Measurements from ENCODE around the gene MPG.

The MPG gene

DNA sequence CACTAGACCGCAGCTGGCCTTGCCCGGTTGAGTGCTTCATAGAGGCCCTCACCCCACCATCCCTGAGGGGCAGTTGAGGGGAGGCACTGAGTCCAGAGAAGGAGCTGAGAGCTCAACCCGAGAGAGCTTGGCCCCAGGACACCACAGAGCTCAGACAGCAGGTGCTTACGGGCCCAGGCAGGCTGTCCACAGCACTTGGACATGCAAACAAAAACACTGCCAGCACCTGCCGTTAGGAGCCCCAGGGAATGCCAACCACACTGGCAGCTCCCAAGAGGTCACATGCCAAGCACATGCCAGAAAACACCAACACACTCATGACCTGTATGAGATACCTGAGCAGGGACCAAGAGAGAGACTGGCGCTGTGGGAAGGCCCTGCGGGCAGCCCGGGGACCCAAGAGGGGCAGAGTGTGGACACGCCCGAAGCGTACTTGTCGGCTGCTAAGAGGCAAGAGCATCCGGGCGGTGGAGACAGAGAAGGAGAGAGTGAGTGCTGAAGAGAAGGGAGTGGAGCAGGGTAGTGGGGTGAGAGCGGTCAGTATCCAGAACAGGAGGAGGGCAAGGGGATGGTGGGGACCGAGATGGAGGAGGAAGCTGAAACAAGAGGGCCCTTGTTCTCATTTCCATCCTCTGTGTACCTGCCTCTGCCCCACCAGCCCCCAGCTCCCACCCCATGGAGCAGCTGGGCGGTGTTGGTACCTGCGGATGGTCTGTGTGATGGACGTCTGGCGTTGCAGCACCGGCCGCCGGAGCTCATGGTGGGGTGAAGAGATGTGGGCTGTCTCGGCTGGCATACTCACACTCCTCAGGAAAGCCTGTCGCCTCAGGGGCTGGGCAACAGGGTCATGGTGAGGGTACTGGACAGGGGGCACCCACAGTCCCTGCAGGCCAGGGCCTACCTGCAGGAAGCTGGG lies 13.8 kb upstream of the MPG start:
- TF ChIP-seq, protein P1, sequence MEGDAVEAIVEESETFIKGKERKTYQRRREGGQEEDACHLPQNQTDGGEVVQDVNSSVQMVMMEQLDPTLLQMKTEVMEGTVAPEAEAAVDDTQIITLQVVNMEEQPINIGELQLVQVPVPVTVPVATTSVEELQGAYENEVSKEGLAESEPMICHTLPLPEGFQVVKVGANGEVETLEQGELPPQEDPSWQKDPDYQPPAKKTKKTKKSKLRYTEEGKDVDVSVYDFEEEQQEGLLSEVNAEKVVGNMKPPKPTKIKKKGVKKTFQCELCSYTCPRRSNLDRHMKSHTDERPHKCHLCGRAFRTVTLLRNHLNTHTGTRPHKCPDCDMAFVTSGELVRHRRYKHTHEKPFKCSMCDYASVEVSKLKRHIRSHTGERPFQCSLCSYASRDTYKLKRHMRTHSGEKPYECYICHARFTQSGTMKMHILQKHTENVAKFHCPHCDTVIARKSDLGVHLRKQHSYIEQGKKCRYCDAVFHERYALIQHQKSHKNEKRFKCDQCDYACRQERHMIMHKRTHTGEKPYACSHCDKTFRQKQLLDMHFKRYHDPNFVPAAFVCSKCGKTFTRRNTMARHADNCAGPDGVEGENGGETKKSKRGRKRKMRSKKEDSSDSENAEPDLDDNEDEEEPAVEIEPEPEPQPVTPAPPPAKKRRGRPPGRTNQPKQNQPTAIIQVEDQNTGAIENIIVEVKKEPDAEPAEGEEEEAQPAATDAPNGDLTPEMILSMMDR (IDR thresholded peaks at IDR 0.05), result no peak
- peaks cover 56 to 59% (median 58%) of the 10 kb centered on the region in 3 donors for H3K36me3 ChIP-seq
- H3K27ac ChIP-seq, result no peak overlapping the region
- H3K4me3 ChIP-seq, result no peak overlapping the region
- no peak for DNase-seq
- H3K4me1 ChIP-seq, result peaks cover 0 to 44% (median 42%) of the 10 kb centered on the region in 4 donors
- intact Hi-C loops (cut with DNase I; ENCODE audit: low total_unique reads), result loop anchor here (2.0 kb wide), 1 partner anchor 33 kb away; no protein-coding TSS in a partner anchor
- H3K9me3 ChIP-seq, result no peaks in the 10 kb centered on the region
- H3K27me3 ChIP-seq, result no peaks in the 10 kb centered on the region

DNA sequence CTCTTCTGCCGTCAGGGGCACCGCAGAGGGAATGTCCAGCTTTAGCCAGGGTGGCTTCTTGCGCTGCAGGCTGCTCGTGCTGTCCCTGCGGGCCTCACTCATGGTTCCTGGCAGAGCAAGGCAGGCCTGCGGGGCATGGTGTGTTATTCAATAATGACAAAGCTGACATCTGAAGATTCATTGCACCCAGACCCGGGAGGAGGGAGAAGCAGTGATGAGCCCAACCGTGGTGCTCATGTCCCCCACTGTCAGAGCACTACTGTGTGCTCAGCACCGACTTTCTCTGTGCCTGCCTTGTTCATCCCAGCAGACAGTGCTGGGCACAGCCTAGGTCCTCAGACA lies 13.1 kb upstream of the MPG start:
- intact Hi-C loops (cut with DNase I; ENCODE audit: low total_unique reads), result loop anchor here (2.0 kb wide), 1 partner anchor 32 kb away; no protein-coding TSS in a partner anchor
- Histone ChIP-seq H3K4me3 (no peak overlapping the region), H3K27ac (no peak overlapping the region), H3K4me1 (peaks cover 0 to 50% (median 49%) of the 10 kb centered on the region in 4 donors), H3K27me3 (no peaks in the 10 kb centered on the region), H3K9me3 (no peaks in the 10 kb centered on the region), H3K36me3 (peaks cover 50 to 52% (median 52%) of the 10 kb centered on the region in 3 donors)
- TF ChIP-seq, protein P1 (IDR thresholded peaks at IDR 0.05), result no peak
- no peak for DNase-seq

DNA sequence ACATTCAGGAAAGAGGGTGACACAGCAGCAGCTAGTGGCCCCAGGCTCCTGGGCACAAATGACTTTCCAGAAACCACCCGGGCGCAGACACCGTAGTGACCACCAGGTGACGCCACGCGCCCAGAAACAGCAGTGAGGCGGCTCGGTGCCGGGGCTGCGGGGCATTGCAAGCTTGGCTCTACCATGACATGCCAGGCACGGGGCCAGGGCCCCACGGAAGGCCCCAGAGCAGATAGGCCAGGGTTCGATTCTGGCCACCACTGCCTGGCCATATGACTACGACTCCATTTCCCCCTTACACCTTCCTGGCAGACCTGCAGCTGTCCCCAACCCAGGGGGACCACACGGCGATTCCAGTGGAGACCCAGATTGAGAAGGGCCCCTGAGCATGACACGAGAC lies 12.3 kb upstream of the MPG start:
- intact Hi-C loops (cut with DNase I; ENCODE audit: low total_unique reads), result loop anchor here (2.0 kb wide), 1 partner anchor 31 kb away; no protein-coding TSS in a partner anchor
- H3K4me1 ChIP-seq, result peaks cover 0 to 59% (median 57%) of the 10 kb centered on the region in 4 donors
- no peaks in the 10 kb centered on the region for H3K9me3 ChIP-seq
- peak overlapping the region; percentile 51 to 97 for H3K27ac ChIP-seq
- TF ChIP-seq, protein P1 (IDR thresholded peaks at IDR 0.05), result peak; percentile 96 to 99
- peaks cover 41 to 44% (median 44%) of the 10 kb centered on the region in 3 donors for H3K36me3 ChIP-seq
- no peak overlapping the region for H3K4me3 ChIP-seq
- no peaks in the 10 kb centered on the region for H3K27me3 ChIP-seq
- peak; percentile 87 to 90 for DNase-seq

DNA sequence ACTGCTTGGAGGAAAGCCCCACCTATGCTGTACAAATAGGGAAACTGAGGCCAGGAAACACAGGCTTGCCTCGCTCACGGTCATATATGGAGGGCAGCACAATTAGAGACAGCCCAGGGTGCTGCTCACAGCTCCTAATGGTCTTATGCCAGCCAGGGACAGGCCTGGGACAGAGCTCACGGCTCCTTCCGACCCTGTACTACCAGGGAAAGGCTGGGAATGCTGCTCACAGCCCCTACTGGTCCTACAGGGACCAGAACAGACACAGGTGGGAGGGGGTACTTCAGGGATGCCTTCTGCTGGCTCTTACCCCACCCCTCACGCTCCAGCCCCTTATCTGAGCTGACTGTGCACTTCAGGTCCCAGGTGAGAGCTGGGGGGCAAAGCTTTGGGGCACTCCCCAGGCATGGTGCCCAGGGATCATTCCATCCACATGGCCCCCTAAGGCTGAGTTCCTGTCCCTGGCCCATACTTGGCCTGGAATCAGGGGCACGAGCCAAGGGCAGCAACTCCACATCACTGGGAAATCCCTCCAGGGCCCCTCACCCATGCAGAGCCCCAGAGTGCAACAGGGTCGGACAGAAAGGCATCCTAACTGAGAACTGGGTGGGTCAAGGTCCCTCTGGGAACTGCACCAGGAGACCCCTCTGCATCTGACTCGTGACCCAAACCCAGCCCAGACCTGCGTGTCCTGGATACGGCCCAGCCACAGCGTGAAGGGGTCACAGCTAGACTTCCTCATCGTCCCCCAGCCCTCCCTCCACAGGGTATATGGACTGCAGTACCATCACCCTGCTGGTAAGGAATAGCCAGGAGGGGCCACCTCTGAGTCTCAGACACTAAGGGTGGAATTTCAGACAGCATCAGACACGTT lies 11.5 kb upstream of the MPG start:
- Histone ChIP-seq H3K9me3 (no peaks in the 10 kb centered on the region), H3K4me3 (no peak overlapping the region), H3K4me1 (peaks cover 0 to 65% (median 63%) of the 10 kb centered on the region in 4 donors), H3K36me3 (peaks cover 35 to 36% (median 36%) of the 10 kb centered on the region in 3 donors), H3K27ac (peak overlapping the region; percentile 51 to 97), H3K27me3 (no peaks in the 10 kb centered on the region)
- no peak for DNase-seq
- TF ChIP-seq, protein P1 (IDR thresholded peaks at IDR 0.05), result no peak
- intact Hi-C loops (cut with DNase I; ENCODE audit: low total_unique reads), result no loop called here

DNA sequence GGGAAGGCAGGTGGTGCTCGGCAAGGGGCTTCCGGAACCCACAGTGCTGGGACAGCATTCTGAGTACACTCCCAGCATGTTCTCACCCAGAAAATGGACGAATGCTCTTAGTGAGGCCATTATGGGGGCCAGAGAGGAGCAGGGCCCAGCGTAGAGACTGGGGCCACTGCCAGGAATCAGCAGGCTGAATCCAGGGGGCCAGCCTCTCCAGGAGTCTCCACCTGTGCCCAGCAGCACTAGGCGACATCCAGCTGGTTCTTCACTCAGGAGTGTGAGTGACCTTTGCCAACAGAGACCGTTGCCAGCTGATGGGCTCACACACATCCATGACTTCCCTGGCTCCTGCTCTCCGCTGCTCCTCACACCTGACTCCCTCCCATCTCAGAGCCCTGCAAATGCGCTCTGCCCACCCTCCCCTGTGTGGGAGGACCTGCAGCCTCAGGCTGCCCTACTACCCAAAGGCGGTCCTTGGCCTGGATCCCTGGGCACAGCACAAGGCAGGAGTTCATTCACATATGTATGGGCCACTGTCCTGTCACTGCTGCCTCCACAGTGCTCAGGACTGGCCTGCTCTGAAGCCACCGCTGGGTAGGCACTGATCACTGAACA lies 10.7 kb upstream of the MPG start:
- H3K27ac ChIP-seq, result peak overlapping the region; percentile 51 to 97
- DNase-seq, result no peak
- TF ChIP-seq, protein P1 (IDR thresholded peaks at IDR 0.05), result no peak
- intact Hi-C loops (cut with DNase I; ENCODE audit: low total_unique reads), result no loop called here
- peaks cover 0 to 65% (median 63%) of the 10 kb centered on the region in 4 donors for H3K4me1 ChIP-seq
- peaks cover 28% of the 10 kb centered on the region in 3 donors for H3K36me3 ChIP-seq
- no peaks in the 10 kb centered on the region for H3K27me3 ChIP-seq
- H3K9me3 ChIP-seq, result no peaks in the 10 kb centered on the region
- peak overlapping the region in 1 of 2 donors; percentile 0 for H3K4me3 ChIP-seq

All from tibial artery (tissue), 4 donors.